Bronchial smooth muscle cell (primary cell): ENCODE measurements around the gene EVI5. TPM values are rescaled to one million over a fixed set of nuclear protein-coding genes. Genes with fewer than 3 reads are reported as not detected.

Experiments used
- total RNA-seq: library from RNA; depleted of rRNA; stranded (reverse); fragments of >200 nt; gene quantifications from 2 replicates; pipeline ENCODE4 v1.2.1, GENCODE V29; 2014

EVI5 gene
- 44.3 and 47.7 TPM in 2 replicates for total RNA-seq

GRCh38 chr1:92784639-92785500, at the start of gene EVI5:
Gene EVI5, minus strand, starts transcription at chr1:92785108. Its CDS starts 48,562 bp downstream, at chr1:92736546.

GRCh38 chr1:92831762-92832536, 47.0 kb upstream of the EVI5 start, which contains the start of gene RPL5:
Gene RPL5, plus strand, starts transcription at chr1:92832040. Its CDS starts 75 bp downstream, at chr1:92832115.

GRCh38 chr1:92486251-92487077, 298.4 kb downstream of the EVI5 start, which contains the start of gene GFI1:
Gene GFI1, minus strand, starts transcription at chr1:92486925. Its CDS starts 3,438 bp downstream, at chr1:92483487.

Other genes starting within 250 kb of the EVI5 start
- gene RPL5, start 46.9 kb upstream of the EVI5 start, total RNA-seq, result 1,154 and 1,218 TPM in 2 replicates
- 5.0 and 7.3 TPM in 2 replicates for gene DIPK1A, start 176.4 kb upstream of the EVI5 start, total RNA-seq